AG20443 (cell line): ENCODE results near the gene NAGPA.

Source experiments
- DNase-seq: peaks from one replicate; pipeline ENCODE4 v3.0.0; 2012; ENCODE audit warnings: low spot score, mixed read lengths

NAGPA gene

DNA sequence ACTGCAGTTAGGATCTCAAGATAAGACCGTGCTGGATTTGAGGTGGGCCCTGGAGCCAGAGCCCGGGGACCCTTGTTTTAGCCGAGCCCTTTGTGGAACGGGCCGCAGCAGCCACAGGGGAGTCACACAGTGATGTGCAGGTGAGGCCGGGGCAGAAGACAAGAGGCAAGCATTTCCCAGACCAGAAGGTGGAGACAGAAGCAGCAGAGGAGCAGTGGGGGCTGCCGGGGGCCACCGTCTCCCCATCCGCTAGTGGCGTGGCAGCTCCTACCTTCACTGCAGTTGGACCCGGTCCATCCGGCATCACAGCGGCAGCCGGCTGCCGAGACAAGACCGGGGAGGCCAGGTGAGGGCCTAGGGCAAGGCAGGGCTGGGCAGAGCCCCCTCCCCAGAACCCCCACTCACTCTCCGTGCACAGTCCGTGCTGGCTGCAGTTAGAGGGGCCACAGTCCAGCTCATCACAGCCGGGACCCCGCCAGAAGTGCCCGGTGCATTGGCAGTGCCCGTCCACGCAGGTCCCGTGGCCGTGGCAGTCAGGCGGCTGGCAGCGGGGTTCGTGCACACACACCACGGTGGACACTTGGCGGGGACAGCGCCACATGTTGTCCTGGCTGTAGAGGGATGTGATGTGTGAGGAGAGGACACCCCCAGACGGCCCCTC lies 6.0 kb downstream of the NAGPA start:
- DNase-seq, result no peak

DNA sequence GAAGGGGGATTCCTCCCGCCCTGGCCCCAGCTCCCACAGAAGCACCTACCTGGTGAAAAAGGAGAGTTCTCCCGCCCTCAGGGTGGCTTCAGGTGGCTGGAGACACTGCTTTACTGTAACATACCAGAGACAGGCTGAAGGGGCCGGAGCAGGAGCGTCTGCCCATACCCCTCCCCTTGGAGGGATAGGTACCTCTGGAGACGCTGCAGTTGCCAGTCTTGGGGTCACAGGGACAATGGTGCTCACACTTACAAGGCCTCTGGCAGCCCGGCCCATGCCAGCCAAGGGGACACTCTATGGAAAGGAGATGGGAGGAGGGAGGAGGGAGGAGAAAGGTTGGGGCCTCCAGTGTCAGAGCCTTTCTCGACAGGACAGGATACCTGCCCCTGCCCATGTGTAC lies 6.6 kb downstream of the NAGPA start:
- DNase-seq, result no peak

DNA sequence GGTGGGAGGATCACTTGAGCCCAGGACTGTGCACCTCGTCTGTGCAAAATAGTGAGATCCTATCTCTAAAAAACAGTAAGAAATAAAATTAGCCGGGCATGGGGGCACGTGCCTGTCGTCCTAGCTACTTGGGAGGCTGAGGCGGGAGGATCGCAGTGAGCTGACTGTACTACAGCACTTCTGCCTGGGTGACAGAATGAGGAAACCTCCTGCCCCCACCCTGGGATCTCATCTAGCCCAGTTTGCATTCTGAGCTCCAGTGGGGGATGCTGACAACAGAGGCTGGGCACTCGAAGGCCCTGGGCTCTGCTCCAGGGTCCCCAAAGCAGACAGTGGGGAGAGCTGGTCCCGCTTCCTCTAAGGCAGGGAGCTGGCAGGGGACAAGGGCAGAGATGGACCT lies 7.1 kb downstream of the NAGPA start:
- no peak for DNase-seq

DNA sequence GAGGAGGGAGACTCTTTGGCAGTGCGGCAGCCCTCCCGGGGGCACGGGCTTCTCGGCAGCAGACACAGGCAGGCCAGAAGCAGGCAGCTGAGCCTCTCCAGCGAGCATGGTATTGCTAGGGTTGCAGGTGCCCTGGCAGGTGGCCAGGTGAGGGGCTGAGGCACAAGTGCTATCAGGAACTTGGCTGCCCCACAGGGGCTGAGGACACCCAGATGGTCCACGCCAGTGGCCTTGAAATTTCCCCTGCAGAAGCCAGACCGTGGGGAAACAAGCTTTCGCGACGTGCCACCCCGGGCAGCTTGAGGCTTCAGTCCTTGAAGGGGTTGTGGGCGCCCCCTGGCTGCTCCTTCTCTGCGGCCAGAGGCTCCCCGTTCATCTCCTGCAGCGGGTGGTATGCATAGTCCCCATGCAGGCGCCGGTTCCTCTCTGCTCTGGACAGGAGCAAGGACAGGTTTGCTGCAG lies 8.5 kb downstream of the NAGPA start:
- DNase-seq, result no peak

DNA sequence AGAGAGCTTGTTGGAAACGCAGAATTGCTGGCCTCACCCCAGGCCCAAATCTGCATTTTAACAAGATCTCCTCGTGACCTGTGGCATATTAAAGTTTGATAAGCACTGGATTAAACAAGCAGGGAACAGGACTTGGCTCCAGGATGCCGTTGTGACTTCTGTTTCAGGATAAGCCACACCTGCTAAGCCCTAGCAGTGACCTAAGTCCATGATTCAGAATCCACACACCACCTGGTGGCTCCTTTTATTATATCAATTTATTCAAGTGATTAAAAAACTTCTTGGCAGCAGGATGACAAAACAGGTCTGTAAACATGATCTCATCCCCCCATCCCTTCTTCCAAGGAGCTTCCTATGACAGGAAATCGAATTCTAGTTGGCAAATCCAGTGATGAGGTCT lies 9.1 kb downstream of the NAGPA start:
- no peak for DNase-seq

DNA sequence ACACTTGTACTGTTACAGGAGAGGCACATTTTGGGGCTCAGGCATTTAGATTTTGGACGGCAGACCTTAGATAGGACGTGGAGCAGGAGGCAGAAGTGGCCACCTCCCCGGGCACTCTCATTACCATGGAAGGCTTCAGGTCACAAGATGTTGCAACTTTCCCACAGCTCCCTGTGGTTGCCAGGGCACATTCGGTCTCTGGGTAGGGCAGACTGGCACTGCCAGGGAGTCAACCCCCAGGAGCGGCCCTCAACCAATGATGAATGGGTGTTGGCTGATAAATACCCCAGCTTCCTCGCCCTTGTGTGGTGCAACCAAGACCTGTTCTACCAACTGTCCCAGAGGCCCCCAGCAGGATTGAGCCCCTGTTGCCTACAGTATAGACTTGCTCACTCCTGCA lies 11.2 kb downstream of the NAGPA start:
- no peak for DNase-seq

DNA sequence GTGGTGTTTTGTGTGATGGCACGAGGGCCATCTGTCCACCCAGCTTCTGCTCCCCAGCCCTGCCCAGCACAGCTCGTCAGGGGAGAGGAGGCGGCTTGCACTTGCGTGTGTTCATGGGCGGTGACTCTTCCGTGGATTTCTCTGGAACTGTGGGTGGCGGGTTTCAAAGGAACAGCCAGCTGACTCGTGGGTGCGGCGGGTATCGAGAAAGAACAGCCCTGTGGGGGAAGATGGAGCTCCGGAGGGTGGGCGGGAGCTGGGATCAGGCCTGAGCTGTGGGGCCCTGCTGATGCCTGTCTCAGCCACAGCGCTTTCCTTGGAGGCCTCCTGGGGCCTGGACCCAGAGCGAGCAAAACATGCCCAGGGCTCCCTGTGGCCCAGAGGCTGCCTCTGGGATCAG lies 13.2 kb downstream of the NAGPA start:
- DNase-seq, result no peak

DNA sequence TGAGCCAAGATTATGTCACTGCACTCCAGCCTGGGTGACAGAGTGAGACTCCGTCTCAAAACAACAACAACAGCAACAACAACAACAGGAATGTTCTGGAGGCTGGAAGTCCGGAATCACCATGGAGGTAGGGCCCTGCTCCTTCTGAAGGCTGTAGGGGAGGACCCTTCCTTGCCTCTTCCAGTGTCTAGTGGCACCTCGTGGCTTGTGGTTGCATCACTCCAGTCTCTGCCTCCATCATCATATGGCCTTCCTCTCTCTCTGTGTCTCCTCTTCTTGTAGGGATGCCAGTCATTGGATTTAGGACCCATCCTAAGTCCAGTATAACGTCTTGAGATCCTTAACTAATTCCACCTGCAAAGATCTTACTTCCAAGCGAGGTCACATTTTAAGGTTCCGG lies 14.0 kb downstream of the NAGPA start:
- DNase-seq, result no peak

DNA sequence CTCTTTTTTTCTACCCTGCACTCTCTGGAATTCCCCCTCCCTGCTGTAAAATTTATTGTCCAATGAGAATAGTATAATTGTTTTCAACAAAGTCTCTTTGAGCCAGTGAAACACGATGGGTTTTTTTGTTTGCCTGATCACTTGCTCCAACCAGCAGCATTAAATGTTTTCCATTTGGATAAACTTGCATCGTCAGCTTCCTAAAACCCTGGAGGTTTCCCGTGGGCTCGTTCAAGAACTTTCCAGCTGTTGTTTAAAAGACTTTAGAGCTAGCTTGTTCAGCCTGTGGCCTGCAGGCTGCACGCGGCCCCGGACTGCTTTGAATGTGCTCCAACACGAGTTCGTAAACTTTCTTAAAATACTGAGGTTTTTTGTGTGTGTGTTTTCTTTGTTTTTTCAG lies 14.9 kb downstream of the NAGPA start:
- DNase-seq, result no peak

DNA sequence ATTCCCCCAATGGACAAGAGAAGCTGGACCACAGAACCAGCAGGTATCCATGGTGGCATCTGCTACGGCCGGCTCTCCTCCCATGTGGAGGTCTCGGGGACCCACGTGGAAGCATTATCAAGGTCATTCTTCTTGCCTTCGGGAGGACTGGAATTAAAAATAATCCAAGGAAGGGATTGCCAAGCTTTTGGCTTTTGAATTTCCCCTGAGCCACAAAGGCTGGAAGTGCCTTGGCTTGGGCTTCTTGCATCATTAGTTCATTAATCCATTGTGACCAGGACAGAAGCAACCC lies 16.1 kb downstream of the NAGPA start:
- DNase-seq, result no peak

DNA sequence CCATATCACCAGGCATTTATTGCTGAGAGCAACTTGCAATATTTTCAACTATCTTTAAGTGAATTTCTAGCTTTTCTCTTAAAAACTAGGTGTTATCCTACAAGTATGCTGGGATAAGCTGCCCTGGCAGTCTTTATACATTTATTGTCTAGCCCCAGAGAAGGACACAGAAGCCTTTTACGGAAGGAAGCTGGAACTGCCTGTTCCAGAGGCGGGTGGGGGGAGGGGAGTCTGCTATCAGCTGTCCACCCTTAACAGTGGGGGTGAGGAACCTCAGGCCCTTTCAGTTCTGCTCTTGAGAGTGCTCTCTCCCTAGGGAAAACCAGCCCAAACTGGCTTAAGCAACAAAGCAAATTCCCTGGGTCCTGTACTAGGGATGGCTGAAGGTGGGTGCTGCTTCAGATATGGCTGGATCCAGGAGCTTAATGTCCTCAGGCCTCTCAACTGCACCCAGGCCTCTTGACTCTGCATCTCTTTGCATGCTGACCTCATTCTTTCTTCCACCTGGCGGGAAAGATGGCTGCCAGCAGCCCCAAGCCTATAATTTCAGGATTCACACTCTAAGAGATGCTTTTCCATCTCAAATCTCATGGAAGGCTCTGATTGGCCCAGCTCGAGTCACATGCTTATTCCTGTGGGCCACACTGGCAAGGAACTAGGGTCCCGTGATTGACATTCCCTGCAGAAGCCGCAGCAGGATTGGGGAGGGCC lies 16.6 kb downstream of the NAGPA start:
- no peak for DNase-seq

DNA sequence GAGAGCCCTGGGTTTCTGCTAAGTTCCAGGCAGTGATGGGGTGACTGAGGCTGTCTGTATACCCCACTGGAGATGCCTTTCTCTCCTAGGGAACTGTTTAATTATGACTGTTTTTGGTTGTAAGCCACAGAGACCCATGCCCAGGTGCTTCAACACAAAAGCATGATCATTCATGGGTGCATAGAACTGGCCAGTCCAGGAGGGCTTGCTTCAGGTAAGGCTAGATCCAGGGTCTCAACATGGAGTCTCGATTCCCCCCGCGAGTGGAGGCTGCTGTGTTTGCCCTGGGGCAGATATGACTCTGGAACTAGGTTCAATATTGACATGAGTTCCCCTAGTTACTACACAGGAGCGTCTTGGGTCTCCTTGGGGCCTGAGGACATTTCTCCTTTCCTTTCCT lies 17.8 kb downstream of the NAGPA start:
- DNase-seq, result no peak

DNA sequence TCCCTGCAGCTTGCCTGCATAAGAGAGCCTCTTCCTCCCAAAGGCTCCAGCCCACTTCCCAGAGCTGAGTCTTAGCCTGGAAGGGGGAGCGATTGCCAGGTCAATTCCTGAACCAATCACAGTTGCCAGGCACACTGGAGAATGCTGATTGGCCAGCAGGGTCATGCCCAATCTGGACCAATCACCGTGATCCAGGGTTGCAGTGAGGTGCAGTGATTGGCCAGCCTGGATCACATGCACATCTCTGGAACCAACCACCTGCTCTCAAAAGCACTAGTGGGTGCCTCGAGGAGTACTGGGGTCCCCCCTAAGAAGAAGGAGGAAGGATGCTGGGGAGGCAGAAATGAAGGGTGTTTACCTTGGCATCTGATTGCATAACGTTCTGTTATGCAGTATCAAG lies 18.4 kb downstream of the NAGPA start:
- DNase-seq, result no peak

DNA sequence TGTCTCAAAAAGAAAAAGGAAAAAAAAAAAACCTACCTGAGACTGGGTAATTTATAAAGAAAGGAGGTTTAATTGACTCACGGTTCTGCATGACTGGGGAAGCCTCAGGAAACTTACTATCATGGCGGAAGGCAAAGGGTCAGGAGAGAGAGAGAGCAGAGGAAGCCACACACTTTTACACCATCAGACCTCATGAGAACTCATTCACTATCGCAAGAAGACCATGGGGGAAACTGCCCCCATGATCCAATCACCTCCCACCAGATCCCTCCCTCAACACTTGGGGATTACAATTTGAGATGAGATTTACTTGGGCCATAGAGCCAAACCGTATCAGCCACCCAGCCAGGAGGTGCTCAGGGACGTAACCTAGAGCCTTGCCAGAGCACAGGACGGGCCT lies 20.8 kb downstream of the NAGPA start:
- DNase-seq, result no peak

DNA sequence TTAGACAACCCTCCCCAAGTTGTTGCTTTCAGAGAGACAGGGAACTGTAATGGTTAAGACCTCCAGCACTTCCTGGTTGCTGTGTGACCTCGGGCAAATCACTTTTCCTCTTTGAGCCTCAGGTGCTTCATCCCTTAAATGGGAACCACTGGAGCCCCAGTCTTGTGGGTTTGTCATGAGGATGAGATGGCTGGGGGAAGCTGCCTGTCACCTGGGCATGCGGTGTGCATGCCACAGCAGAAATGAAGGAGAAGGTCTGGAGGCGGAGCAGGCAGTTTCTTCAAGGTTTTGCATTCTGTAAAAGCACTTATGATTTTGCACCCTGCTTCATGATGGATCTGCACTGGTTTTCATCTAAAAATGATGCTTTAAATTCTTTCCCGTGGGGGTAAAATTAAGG lies 22.1 kb downstream of the NAGPA start:
- no peak for DNase-seq

DNA sequence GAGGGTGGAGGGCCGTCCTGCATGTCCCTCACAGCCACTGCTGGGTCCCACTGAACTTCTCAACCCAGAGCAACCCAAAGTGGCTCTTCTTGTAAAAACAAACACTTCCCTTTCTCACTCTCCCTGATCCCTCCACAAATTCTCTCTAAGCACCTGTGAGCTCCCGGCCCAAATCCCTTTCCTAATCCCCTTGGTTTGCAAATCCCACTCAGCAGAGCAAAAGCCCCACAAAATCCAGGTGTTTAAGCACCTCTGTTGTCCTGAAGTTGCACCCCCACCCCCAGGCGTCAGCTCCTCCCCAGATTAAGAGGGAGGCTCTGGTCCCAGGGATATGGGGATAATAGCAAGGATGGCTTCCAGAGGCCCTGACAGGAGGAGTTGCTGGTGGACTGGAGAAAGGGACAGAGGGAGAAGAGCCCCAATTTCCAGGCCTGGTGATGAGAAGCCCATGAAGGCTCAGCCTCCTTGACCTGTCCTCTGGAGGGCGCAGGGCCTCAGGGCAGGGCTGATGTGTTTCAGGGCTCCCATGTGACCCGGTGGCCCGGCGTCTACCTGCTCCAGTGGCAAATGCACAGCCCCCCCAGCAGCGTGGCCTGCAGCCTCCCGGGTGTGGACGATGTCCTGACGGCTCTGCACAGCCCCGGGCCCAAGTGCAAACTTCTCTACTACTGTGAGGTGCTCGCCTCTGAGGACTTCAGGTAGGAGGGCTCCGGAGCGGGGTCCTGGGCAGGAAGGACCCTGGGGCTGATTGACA lies 23.0 kb downstream of the NAGPA start:
- no peak for DNase-seq

DNA sequence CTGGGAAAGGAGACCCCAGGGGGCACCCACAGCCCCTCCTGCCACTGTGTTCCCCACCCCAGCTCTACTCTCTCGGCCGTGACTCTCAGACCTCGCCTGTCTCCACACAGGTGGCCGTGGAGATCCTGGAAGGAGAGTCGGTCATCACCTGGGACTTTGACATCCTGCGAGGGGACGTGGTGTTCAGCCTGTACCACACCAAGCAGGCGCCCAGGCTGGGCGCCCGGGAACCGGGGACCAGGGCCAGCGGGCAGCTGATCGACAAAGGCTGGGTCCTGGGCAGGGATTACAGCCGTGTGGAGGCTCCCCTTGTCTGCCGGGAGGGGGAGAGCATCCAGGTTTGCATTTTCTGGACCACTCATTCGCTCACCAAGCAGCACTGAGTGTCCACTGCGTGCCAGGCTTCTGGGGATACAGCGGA lies 25.4 kb downstream of the NAGPA start:
- no peak for DNase-seq

DNA sequence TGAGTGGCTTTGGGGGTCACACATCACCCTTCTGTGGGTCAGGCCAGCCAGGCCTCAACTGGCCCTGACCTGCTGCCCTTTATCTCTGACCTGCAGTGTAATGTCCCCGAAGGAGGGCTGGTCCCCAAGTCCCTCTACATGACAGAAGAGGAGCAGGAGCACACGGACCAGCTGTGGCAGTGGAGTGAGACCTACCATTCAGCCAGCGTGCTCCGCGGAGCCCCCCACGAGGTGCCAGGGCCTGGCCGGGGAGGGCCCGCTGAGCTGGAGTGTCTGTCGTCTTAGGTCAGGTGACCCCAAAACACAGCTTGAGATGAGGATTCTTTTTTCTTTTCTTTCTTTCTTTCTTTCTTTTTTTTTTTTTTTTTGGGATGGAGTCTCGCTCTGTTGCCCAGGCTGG lies 26.5 kb downstream of the NAGPA start:
- DNase-seq, result no peak

DNA sequence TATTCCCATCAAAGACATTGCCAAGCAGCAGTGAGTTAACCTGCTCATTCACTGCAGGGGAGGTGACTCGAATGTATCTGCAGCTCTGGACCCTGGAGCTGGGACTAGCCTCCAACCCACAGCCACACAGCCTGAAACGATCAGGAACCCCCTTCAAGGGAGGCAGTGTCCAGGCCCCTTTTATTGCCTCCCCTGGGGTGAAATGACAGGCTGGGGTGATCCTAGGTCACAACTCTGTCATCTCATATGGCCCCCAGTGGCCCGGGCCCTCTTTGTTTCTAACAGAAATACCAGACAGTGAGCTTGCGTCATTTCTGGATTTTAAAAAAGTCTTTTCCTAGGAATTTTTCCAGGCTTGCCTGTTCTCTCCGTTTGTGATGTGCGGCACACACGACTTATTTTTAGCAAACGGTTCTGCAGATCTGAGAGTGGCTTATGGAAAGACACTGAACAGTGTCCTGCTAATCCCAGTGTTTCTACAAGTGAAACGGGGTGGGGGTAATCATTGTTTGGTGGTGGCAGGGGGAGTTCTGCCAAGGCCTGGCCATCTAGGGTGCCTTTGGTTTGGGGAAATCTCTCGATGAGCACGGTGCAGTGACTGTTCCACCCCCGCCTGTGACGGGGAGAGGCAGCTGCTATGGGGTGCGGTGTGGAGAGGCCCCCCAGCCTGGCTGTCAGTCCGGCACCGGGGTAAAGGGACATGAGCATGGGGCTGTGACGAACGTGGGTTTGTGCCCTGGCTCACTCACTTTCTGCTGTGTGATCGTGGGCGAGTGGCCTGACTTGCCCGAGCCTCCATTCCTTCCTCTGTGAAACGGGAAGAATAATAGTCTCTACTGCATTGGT lies 27.2 kb downstream of the NAGPA start:
- DNase-seq, result no peak

DNA sequence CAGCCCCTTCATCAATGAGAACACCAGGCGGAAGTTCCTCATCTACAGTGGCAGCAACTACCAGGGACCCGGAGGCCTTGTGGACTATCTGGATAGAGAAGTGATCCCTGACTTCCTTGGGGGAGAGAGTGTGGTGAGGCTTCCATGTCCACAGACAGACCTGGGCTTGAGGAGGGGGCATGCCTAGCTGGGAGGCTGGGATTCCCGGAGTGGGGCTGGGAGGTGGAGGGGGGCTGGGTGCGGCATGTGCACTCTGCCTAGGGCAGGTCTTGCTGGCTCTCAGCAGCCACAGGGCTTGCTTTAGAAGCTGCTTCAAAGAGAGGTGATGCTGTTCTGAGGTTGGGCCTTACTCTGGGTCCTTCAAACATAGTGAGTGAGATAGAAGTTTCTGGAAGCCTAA lies 27.8 kb downstream of the NAGPA start:
- no peak for DNase-seq

DNA sequence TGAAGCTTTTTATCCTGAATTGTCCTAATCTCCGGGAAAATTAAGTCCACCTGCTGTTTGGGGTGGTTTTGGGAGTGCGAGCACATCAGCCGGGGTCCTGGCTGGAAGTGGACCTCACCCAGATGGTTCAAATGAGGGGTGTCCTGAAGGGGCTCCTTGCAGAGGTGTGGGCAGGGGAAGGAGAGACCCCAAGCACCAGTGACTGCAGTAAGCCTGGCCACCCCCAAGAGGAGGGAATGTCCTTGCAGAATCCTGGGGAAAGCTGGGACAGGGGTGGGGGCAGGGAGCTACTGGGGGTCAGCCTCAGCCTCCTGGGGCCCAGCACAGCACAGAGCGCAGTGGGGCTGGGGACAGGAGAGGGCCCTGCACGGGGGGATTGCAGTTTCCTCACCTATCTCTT lies 29.4 kb downstream of the NAGPA start:
- no peak for DNase-seq

DNA sequence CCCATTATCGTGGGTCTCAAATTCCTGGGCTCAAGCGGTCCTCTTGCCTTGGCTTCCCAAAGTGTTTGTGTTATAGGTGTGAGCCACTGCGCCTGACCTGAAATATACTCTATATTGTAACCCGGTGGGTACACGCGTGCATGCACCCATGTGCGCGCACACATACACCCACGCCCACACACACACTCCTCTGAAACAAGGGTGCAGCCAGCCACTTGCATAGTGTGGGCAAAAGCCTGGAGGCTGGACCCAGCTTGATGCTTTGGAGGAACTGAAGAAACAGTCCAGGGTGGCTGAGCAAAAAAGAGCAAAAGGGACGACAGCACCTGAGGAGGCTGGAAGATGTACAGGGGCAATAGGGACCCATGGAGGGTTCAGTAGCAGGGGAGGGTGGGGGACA lies 29.9 kb downstream of the NAGPA start:
- DNase-seq, result no peak

DNA sequence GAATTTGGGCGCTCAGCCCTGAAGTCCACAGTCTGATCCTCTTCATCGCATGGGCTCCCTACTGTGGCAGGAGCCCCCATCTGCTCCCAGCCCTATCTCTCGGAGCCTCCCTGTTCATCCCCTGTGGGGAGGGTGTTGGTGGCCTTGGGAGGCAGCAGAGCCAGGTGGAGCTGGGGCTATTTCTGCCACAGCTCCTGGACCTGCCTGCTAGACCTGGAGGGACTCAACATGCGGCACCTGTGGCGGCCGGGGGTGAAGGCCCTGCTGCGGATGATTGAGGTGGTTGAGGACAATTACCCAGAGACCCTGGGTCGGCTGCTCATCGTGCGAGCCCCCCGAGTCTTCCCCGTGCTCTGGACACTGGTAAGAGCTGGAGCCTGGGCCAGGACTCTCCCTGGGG lies 30.5 kb downstream of the NAGPA start:
- DNase-seq, result no peak
